Epithelial cell of esophagus (primary cell): ENCODE data around the gene MSH4.
A peak's percentile ranks its signal among the peaks of the same experiment; 100 is the strongest.

Experiments used
- DNase-seq: peaks from one replicate; pipeline ENCODE4 v3.0.0; 2010; ENCODE audit warnings: low read depth
- H3K4me3 ChIP-seq: 2 replicates; pipeline ENCODE4 v1.5.1; 2011; ENCODE audit warnings: mild to moderate bottlenecking, low read length, control low read depth
- CTCF ChIP-seq: IDR thresholded peaks from 2 replicates; pipeline ENCODE4 v1.5.1; 2011; ENCODE audit warnings: low read depth, mild to moderate bottlenecking, low read length, control low read depth, inconsistent platforms; ENCODE audit not compliant: insufficient read depth; ENCODE audit errors: missing control alignments

The MSH4 gene

GRCh38 chr1:75838079-75838478, 41.4 kb downstream of the MSH4 start:
- no peak overlapping the region for H3K4me3 ChIP-seq
- no peak for TF ChIP-seq CTCF
- DNase-seq = no peak

- no peak for TF ChIP-seq CTCF
- no peak overlapping the region for H3K4me3 ChIP-seq
- DNase-seq = no peak
Measured at GRCh38 chr1:75841421-75841820, 44.7 kb downstream of the MSH4 start.

GRCh38 chr1:75845576-75845975, 48.9 kb downstream of the MSH4 start:
- TF ChIP-seq CTCF = no peak
- H3K4me3 ChIP-seq = no peak overlapping the region
- DNase-seq = no peak

- TF ChIP-seq CTCF = no peak
- DNase-seq = peak; percentile 81
- no peak overlapping the region for H3K4me3 ChIP-seq
Measured at GRCh38 chr1:75855010-75855409, 58.3 kb downstream of the MSH4 start.

GRCh38 chr1:75855734-75856133, 59.1 kb downstream of the MSH4 start:
- TF ChIP-seq CTCF = no peak
- H3K4me3 ChIP-seq = no peak overlapping the region
- DNase-seq = no peak

- H3K4me3 ChIP-seq = no peak overlapping the region
- no peak for TF ChIP-seq CTCF
Measured at GRCh38 chr1:75861831-75862230, 65.1 kb downstream of the MSH4 start.

GRCh38 chr1:75870951-75871350, 74.3 kb downstream of the MSH4 start:
- no peak for DNase-seq
- no peak for TF ChIP-seq CTCF
- H3K4me3 ChIP-seq = no peak overlapping the region

More at GRCh38 chr1:75861831-75862230, 65.1 kb downstream of the MSH4 start:
- DNase-seq = peak; percentile 25
